Nephron (organoid): ENCODE measurements around the gene ZG16.

Source experiments
- H3K27ac Mint-ChIP-seq, 3 experiments: 2 replicates each; pipeline ENCODE4 v1.8.0; 2020; ENCODE audit warnings: mixed read lengths in 3 of 3, mild to moderate bottlenecking in 2 of 3, moderate library complexity in 1 of 3
- H3K27me3 Mint-ChIP-seq: 2 replicates; pipeline ENCODE4 v1.8.0; 2021; ENCODE audit warnings: low read depth, mild to moderate bottlenecking, moderate library complexity, mixed read lengths
- H3K36me3 Mint-ChIP-seq: 2 replicates; pipeline ENCODE4 v1.8.0; 2020; ENCODE audit warnings: low read depth, mixed read lengths
- H3K4me1 Mint-ChIP-seq: 2 replicates; pipeline ENCODE4 v1.8.0; 2020; ENCODE audit warnings: mixed read lengths
- H3K4me3 Mint-ChIP-seq, 3 experiments: 2 replicates each; pipeline ENCODE4 v1.8.0; 2020; ENCODE audit warnings: mild to moderate bottlenecking in 3 of 3, mixed read lengths in 3 of 3, moderate library complexity in 2 of 3
- H3K9me3 Mint-ChIP-seq: 2 replicates; pipeline ENCODE4 v1.8.0; 2020; ENCODE audit warnings: mixed read lengths
- CTCF ChIP-seq, 3 experiments: fragments of 200-600 bp; sonication (generic); IDR thresholded peaks; one replicate each; pipeline ENCODE4 v1.5.0; 2021; ENCODE audit warnings: antibody characterized with exemption in 3 of 3; ENCODE audit not compliant: unreplicated experiment in 3 of 3

Gene ZG16

GRCh38 chr16:29821643-29822115 is 43.6 kb downstream of the ZG16 start:
- peaks cover 28% of the 10 kb centered on the region for H3K36me3 Mint-ChIP-seq
- peaks cover 60% of the 10 kb centered on the region for H3K4me1 Mint-ChIP-seq
- H3K4me3 Mint-ChIP-seq = peak overlapping the region; percentile 41 to 82 (median 59)
- TF ChIP-seq CTCF (IDR thresholded peaks at IDR 0.05; ENCODE audit: unreplicated experiment in 3 of 3) = no peak
- H3K27me3 Mint-ChIP-seq = no peaks in the 10 kb centered on the region
- H3K9me3 Mint-ChIP-seq = no peaks in the 10 kb centered on the region
- peak overlapping the region; percentile 43 to 72 (median 67) for H3K27ac Mint-ChIP-seq

- no peak for TF ChIP-seq CTCF (IDR thresholded peaks at IDR 0.05; ENCODE audit: unreplicated experiment in 3 of 3)
- Mint-ChIP-seq H3K27ac (peak overlapping the region in 1 of 3 experiments; percentile 80), H3K4me3 (no peak overlapping the region), H3K9me3 (no peaks in the 10 kb centered on the region), H3K36me3 (peaks cover 5% of the 10 kb centered on the region), H3K4me1 (peaks cover 44% of the 10 kb centered on the region), H3K27me3 (no peaks in the 10 kb centered on the region)
Observed at GRCh38 chr16:29824589-29825144, 46.6 kb downstream of the ZG16 start.

GRCh38 chr16:29825145-29826044 is 47.3 kb downstream of the ZG16 start:
- Mint-ChIP-seq H3K4me1 (peaks cover 36% of the 10 kb centered on the region), H3K36me3 (no peaks in the 10 kb centered on the region), H3K27me3 (no peaks in the 10 kb centered on the region), H3K9me3 (no peaks in the 10 kb centered on the region), H3K4me3 (no peak overlapping the region), H3K27ac (peak overlapping the region in 2 of 3 experiments; percentile 18 to 80)
- no peak for TF ChIP-seq CTCF (IDR thresholded peaks at IDR 0.05; ENCODE audit: unreplicated experiment in 3 of 3)

GRCh38 chr16:29826342-29826695 is 48.3 kb downstream of the ZG16 start:
- no peaks in the 10 kb centered on the region for H3K27me3 Mint-ChIP-seq
- H3K4me1 Mint-ChIP-seq = peaks cover 29% of the 10 kb centered on the region
- TF ChIP-seq CTCF (IDR thresholded peaks at IDR 0.05; ENCODE audit: unreplicated experiment in 3 of 3) = no peak
- no peak overlapping the region for H3K27ac Mint-ChIP-seq
- no peak overlapping the region for H3K4me3 Mint-ChIP-seq
- H3K9me3 Mint-ChIP-seq = no peaks in the 10 kb centered on the region
- H3K36me3 Mint-ChIP-seq = no peaks in the 10 kb centered on the region

GRCh38 chr16:29830774-29831173 is 52.7 kb downstream of the ZG16 start:
- H3K4me3 Mint-ChIP-seq = no peak overlapping the region
- H3K36me3 Mint-ChIP-seq = no peaks in the 10 kb centered on the region
- no peak overlapping the region for H3K27ac Mint-ChIP-seq
- H3K9me3 Mint-ChIP-seq = no peaks in the 10 kb centered on the region
- no peak for TF ChIP-seq CTCF (IDR thresholded peaks at IDR 0.05; ENCODE audit: unreplicated experiment in 3 of 3)
- no peaks in the 10 kb centered on the region for H3K27me3 Mint-ChIP-seq
- H3K4me1 Mint-ChIP-seq = peaks cover 8% of the 10 kb centered on the region
